HCT116 (cell line): ENCODE data around the gene CGB1. TPM values are rescaled to one million over a fixed set of nuclear protein-coding genes. Genes with fewer than 3 reads are reported as not detected.

ENCODE experiments used
- ATAC-seq: fragments of 200-7000 bp; cut with Tn5 transposase; 2 replicates; pipeline ENCODE4 v1.9.1; 2020; ENCODE audit warnings: mild to moderate bottlenecking, moderate library complexity
- BruUV-seq: library from RNA; stranded (reverse); fragments of 400-500 nt; replicated peaks from 2 replicates; lab custom pipeline; 2021; lab: Mats Ljungman, UMichigan
- CTCF ChIA-PET: fragments of 300-600 bp; sonication (Branson Sonifier 250); formaldehyde crosslinking; loops from one replicate; lab custom pipeline; 2021; ENCODE audit warnings: antibody characterized with exemption; lab: Charles Lee
- POLR2A ChIA-PET: fragments of 300-600, 350-600 bp; sonication (Branson Sonifier 250); formaldehyde crosslinking; loops from one replicate; lab custom pipeline; 2021; ENCODE audit warnings: antibody characterized with exemption; lab: Charles Lee
- RAD21 ChIA-PET, 2 experiments: fragments of 300-600 bp; sonication (Branson Sonifier 250); formaldehyde crosslinking; loops; one replicate each; lab custom pipeline; 2023; ENCODE audit warnings: low total read pairs in 2 of 2; ENCODE audit not compliant: uncharacterized antibody in 2 of 2, unreplicated experiment in 2 of 2, low non-redundant PET in 1 of 2; lab: Charles Lee
- DNase-seq: peaks from one replicate; pipeline ENCODE4 v3.0.0-alpha.2; 2010; ENCODE audit warnings: low read depth, low spot score
- H2AFZ ChIP-seq: fragments of 200-600 bp; shearing (Covaris generic), sonication (generic); 2 replicates; pipeline ENCODE4 v1.6.1; 2017; ENCODE audit warnings: low read depth, mixed run types, mixed read lengths, antibody characterized with exemption, low read length; ENCODE audit not compliant: poor library complexity, severe bottlenecking
- H3K27ac ChIP-seq: 2 replicates; pipeline ENCODE4 v1.5.1; 2012; ENCODE audit warnings: low read depth, low read length
- H3K27me3 ChIP-seq: fragments of 200-600 bp; sonication (generic); 2 replicates; pipeline ENCODE4 v1.6.1; 2016; ENCODE audit warnings: mixed run types, low read length, mixed read lengths; ENCODE audit not compliant: insufficient read depth
- H3K36me3 ChIP-seq, 2 experiments: fragments of 200-500 bp in 1 of 2; fragments of 200-600 bp in 1 of 2; sonication (Bioruptor generic) in 1 of 2; sonication (generic) in 1 of 2; 2 replicates each; pipeline versions ENCODE4 v1.5.1 to v1.6.1; 2014 to 2016; ENCODE audit warnings: low read length in 2 of 2, inconsistent platforms in 1 of 2, mixed read lengths in 1 of 2, mixed run types in 1 of 2; ENCODE audit not compliant: insufficient read depth in 2 of 2, control insufficient read depth in 1 of 2
- H3K4me1 ChIP-seq, 2 experiments: fragments of 200-600 bp in 1 of 2; sonication (generic) in 1 of 2; 2 replicates each; pipeline versions ENCODE4 v1.5.1 to v1.6.1; 2012 to 2017; ENCODE audit warnings: low read length in 2 of 2, inconsistent platforms in 1 of 2, mild to moderate bottlenecking in 1 of 2, mixed read lengths in 1 of 2, mixed run types in 1 of 2, moderate library complexity in 1 of 2; ENCODE audit not compliant: insufficient read depth in 2 of 2, control insufficient read depth in 1 of 2
- H3K4me2 ChIP-seq: fragments of 200-600 bp; sonication (generic); 2 replicates; pipeline ENCODE4 v1.6.1; 2017; ENCODE audit warnings: mixed run types, low read length, mixed read lengths
- H3K4me3 ChIP-seq, 2 experiments: fragments of 200-600 bp in 1 of 2; sonication (generic) in 1 of 2; replicated peaks in 1 of 2; 2 replicates each; pipeline ENCODE4 v1.5.1; 2011 to 2016; ENCODE audit warnings: low read length in 2 of 2, control low read depth in 1 of 2, low read depth in 1 of 2, mild to moderate bottlenecking in 1 of 2, mixed read lengths in 1 of 2, mixed run types in 1 of 2
- H3K79me2 ChIP-seq: fragments of 200-600 bp; sonication (generic); 2 replicates; pipeline ENCODE4 v1.6.1; 2017; ENCODE audit warnings: mild to moderate bottlenecking, mixed run types, low read length, moderate library complexity, mixed read lengths; ENCODE audit not compliant: insufficient read depth
- H3K9ac ChIP-seq: fragments of 200-600 bp; sonication (generic); 2 replicates; pipeline ENCODE4 v1.6.1; 2016; ENCODE audit warnings: low read length, mixed read lengths
- H3K9me2 ChIP-seq: fragments of 200-600 bp; sonication (generic), shearing (Covaris generic); 2 replicates; pipeline ENCODE4 v1.6.1; 2017; ENCODE audit warnings: mixed run types, mild to moderate bottlenecking, moderate library complexity; ENCODE audit not compliant: insufficient read depth
- H3K9me3 ChIP-seq, 2 experiments: fragments of 200-500 bp in 1 of 2; fragments of 200-600 bp in 1 of 2; sonication (Bioruptor generic) in 1 of 2; sonication (generic) in 1 of 2; 2 replicates each; pipeline ENCODE4 v1.6.1; 2014 to 2017; ENCODE audit warnings: low read length in 2 of 2, mixed read lengths in 2 of 2, inconsistent platforms in 1 of 2, low read depth in 1 of 2, mild to moderate bottlenecking in 1 of 2, mixed run types in 1 of 2, moderate library complexity in 1 of 2; ENCODE audit not compliant: control insufficient read depth in 1 of 2, insufficient read depth in 1 of 2
- H4K20me1 ChIP-seq: fragments of 200-600 bp; sonication (generic), shearing (Covaris generic); 2 replicates; pipeline ENCODE4 v1.6.1; 2017; ENCODE audit warnings: mixed run types, mild to moderate bottlenecking, moderate library complexity; ENCODE audit not compliant: insufficient read depth
- JUND ChIP-seq: IDR thresholded peaks from 2 replicates; pipeline ENCODE4 v1.6.1; 2012
- POLR2AphosphoS5 ChIP-seq: IDR thresholded peaks from 2 replicates; pipeline ENCODE4 v1.6.1; 2011; ENCODE audit warnings: mild to moderate bottlenecking, low read depth, low read length, moderate library complexity
- intact Hi-C: fragments of 100-400 bp; cut with micrococcal nuclease; formaldehyde crosslinking; loops from 2 replicates; pipeline ENCODE4 v1.10.0; 2022
- total RNA-seq: library from RNA; stranded (reverse); gene quantifications from one replicate; pipeline ENCODE4 v1.2.1, GENCODE V29; 2021; ENCODE audit not compliant: unreplicated experiment
- TF ChIP-seq, protein P1 (sequence below), 3 experiments: fragments of 200-600 bp in 1 of 3; sonication (generic) in 1 of 3; IDR thresholded peaks in 2 of 3; conservative IDR thresholded peaks in 1 of 3; 2 replicates each; pipeline ENCODE4 v1.5.1; 2012 to 2017; ENCODE audit warnings: low read depth in 2 of 3, low read length in 2 of 3, antibody characterized with exemption in 1 of 3, borderline replicate concordance in 1 of 3, control low read depth in 1 of 3, mild to moderate bottlenecking in 1 of 3, mixed read lengths in 1 of 3, mixed run types in 1 of 3, moderate library complexity in 1 of 3; ENCODE audit not compliant: insufficient read depth in 1 of 3

Gene CGB1
- total RNA-seq, 1 experiment from 2014 or later = 0.76 TPM

DNA sequence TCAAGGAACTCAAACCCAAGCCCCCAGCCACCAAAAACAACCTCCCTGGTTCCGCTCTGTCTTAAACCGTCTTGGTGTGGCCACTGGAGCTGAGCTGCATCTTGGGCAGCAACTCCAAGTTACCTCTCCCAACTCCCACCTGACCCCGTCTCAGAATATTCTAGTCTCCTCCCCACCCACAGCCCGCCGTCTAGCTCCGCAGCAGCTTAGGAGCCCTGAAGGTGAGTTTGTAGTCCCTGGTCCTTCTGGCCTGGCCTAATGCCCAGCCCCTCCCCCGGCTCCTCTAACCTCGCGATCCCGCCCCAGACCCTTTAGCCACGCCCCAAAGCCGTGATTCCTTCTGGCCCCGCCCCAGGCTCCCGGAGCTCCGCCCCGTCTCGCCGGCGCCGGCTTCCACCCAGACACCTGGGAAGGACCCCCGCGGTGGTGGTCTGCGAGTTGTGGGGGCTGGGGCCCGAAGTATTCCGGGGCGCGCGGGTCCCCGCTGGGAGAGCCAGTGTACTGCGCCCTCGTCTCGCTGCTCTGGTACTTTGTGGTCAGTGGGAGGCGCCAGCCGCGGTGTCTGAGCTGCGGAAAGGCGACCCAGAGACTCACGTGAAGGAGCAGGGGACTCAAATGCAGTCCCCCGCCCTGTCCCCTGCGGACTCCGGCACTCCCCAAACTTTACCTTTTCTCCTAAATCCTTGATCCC is 17.3 kb downstream of the CGB1 start:
- CTCF ChIA-PET = interaction anchor here (1.0 to 4.3 kb wide), 9 partner anchors 12 to 231 kb away, joined by 3 to 44 read pairs (median 6); partner anchors contain the start of genes CGB2, CGB7, GYS1 and RUVBL2

More for the DNA sequence above, 17.3 kb downstream of the CGB1 start:
- BruUV-seq = TSS peak; percentile 22
- peak overlapping the region; percentile 95 for H3K27ac ChIP-seq
- H3K4me1 ChIP-seq = peaks cover 31 to 55% of the 10 kb centered on the region in 2 experiments
- RAD21 ChIA-PET = interaction anchor here in 1 of 2 experiments (0.6 kb wide), 1 partner anchor 33 kb away, joined by 4 read pairs; no protein-coding TSS in a partner anchor
- peak overlapping the region; percentile 77 for H3K9ac ChIP-seq
- peak; percentile 64 for ATAC-seq
- H2AFZ ChIP-seq = no peak overlapping the region
- peak; percentile 58 for DNase-seq
- H3K9me3 ChIP-seq = no peaks in the 10 kb centered on the region
- POLR2A ChIA-PET = interaction anchor here (0.6 to 2.3 kb wide), 7 partner anchors 15 to 147 kb away, joined by 3 to 11 read pairs (median 3); partner anchors contain the start of genes CGB7, GYS1, PPP1R15A and RUVBL2
- H3K27me3 ChIP-seq = no peaks in the 10 kb centered on the region
- TF ChIP-seq JUND = no peak
- TF ChIP-seq, protein P1, sequence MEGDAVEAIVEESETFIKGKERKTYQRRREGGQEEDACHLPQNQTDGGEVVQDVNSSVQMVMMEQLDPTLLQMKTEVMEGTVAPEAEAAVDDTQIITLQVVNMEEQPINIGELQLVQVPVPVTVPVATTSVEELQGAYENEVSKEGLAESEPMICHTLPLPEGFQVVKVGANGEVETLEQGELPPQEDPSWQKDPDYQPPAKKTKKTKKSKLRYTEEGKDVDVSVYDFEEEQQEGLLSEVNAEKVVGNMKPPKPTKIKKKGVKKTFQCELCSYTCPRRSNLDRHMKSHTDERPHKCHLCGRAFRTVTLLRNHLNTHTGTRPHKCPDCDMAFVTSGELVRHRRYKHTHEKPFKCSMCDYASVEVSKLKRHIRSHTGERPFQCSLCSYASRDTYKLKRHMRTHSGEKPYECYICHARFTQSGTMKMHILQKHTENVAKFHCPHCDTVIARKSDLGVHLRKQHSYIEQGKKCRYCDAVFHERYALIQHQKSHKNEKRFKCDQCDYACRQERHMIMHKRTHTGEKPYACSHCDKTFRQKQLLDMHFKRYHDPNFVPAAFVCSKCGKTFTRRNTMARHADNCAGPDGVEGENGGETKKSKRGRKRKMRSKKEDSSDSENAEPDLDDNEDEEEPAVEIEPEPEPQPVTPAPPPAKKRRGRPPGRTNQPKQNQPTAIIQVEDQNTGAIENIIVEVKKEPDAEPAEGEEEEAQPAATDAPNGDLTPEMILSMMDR (IDR thresholded peaks at IDR 0.05 in 2 of 3, conservative IDR thresholded peaks at IDR 0.05 in 1 of 3; ENCODE audit: borderline replicate concordance in 1 of 3, insufficient read depth in 1 of 3, low read depth in 2 of 3, low read length in 2 of 3) = 0 out of 6 replicates have a peak, but pooled peaks of 1 of the 3 experiments have one; percentile 9
- peak; percentile 76 for TF ChIP-seq POLR2AphosphoS5
- TF ChIP-seq, all 23 proteins: peak for 2
- Histone ChIP-seq H3K36me3 (peaks cover 5 to 7% of the 10 kb centered on the region in 2 experiments; a peak in 1 of 4 replicates), H3K4me2 (peak overlapping the region; percentile 95), H3K9me2 (no peaks in the 10 kb centered on the region), H3K4me3 (peak overlapping the region; percentile 53 to 60), H4K20me1 (no peaks in the 10 kb centered on the region), H3K79me2 (no peaks in the 10 kb centered on the region)
- intact Hi-C loops = no loop called here
